GM12873 (cell line): ENCODE results near the gene IDNK.

Experiments
- CTCF ChIP-seq: IDR thresholded peaks from 2 replicates; pipeline ENCODE4 v1.5.1; 2012; ENCODE audit warnings: low read depth, mild to moderate bottlenecking, moderate library complexity, low read length, control low read depth; ENCODE audit not compliant: insufficient read depth; ENCODE audit errors: missing control alignments

Gene IDNK

DNA sequence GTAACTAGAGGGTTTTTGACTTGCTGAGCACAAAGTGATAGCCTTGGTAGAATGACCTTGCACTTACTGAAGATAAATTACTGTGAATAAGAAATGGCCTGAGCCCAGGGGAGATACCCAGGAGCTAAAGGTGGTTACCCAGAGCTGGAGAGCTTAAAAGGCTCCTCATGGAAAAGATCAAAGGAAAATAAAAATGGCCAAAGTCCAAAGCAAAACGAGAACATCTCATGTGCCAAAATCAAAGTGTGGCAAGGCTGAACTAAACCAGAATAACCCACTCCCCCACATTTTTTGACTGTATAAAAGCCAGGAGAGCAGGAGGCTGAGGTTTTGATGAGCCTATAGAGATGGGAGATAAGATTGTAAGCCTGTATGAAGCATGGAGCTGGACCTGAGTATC, 14.4 kb downstream of the IDNK start:
- TF ChIP-seq CTCF, result no peak

DNA sequence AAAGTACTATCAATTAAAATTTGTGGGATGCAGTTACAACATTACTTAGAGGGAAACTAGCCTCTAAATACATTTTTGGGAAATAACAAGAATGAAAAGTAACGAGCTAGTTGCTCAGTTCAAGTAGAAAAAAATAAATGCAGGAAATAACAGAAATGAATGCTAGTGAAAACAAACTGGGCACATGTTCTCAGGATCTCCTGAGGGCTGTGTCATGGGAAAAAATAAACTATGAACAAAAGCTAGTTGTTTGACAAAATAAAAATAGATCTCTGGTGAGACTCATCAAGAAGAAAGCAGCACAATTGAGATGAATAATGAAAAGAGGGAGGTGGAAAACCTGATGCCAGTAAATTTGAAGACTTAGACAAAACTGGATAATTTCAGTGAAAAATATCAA, 16.3 kb downstream of the IDNK start:
- TF ChIP-seq CTCF, result no peak

GRCh38 chr9:83642793-83643192, 19.9 kb downstream of the IDNK start:
- no peak for TF ChIP-seq CTCF

DNA sequence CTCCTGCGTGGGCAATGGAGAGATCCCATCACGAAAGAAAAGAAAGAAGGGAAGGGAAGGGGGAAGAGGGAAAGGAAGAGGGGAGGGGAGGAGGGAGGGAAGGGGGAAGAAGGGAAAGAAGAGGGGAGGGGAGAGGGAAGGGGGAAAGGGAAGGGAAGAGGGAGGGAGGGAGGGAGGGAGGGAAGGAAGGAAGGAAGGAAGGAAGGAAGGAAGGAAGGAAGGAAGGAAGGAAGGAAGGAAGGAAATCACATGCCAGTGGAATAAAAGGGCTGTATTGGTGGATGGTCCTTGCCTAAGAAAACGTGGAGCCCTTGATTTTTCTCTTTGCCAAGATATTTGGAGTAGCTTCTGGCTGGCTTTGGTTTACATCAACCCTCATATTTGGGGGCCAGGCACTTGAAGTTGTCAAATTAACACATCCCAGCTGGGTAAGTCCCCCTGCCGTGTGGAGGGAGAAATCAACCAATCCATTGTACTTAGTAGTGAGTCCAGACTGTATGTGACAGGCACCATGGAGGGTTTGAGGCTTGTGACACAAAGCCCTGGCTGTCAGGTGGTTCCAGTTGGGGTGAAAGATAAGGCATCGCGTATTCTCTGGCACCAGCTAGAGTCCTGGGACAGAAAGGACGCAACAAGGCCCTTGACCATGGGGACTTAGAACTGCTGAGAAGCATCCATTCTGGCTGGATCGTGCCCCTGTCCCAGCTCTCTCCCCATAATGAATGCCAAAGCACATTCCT, 23.7 kb downstream of the IDNK start:
- no peak for TF ChIP-seq CTCF

DNA sequence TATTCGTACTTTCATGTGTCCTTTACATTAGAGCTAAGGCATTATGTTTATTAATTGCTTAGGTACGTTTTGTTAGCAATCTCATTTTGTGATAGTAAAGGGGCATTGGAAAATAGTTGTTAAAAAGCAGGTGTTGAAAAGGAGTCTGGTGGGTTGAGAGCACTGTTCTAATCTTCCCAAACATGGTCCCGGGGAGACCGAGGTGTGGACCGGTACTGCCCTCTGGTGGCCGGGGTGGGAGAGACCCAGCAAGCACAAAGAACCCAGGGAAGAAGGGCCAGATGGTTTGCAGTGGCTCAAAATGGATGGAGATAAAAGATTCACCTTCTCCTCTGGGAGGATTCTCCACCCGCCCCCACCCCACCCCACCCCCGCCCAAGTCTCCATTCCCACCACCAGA, 26.1 kb downstream of the IDNK start:
- TF ChIP-seq CTCF, result peak; percentile 78

DNA sequence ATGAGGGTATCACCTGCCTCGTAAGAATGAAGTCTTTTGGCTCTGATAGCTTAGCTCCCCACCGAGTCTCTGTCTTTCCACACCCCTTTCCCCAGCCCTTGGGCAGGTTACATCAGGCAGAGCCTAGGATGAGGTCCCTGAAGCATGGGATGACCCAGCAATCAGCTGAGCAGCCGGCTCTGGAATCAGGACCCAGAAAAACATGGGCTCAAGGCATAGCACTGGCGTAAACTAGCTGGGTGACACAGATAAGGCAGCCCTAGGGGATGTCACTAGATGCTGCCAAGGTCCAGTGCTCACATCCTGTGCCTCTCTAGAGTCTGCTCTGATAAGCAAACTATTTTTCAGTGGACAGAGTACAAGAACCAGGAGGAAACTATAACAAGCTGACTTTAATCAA, 26.6 kb downstream of the IDNK start:
- no peak for TF ChIP-seq CTCF

DNA sequence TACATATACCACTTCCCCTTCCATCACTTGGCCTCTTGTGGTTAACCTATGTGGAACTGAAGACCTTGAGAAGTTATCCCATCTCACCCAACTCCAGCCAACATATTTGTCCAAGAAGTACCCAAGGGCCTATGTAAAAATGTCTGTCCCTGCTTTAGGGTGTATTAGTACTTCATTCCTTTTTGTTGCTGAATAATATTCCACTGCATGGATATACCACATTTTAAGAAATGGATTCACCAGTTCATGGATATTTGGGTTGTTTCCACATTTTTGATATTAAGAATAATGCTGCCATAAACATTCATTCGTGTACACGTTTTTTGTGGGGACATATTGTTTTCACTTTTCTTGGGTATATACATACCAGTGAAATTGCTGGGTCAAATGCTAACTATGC, 28.6 kb downstream of the IDNK start:
- TF ChIP-seq CTCF, result no peak
